RWPE2 (cell line): ENCODE data around the gene ADAD2.

Experiments used
- ATAC-seq: fragments of 200-7000 bp; cut with Tn5 transposase; 3 replicates; pipeline ENCODE4 v1.9.1; 2021; ENCODE audit warnings: low read depth
- DNase-seq: peaks from one replicate; pipeline ENCODE4 v3.0.0-alpha.2; 2020; ENCODE audit warnings: low spot score
- H3K27ac ChIP-seq: fragments of 450-650 bp; 2 replicates; pipeline ENCODE4 v1.5.1; 2017; ENCODE audit warnings: mild to moderate bottlenecking; ENCODE audit not compliant: poor library complexity, severe bottlenecking
- H3K27me3 ChIP-seq: fragments of 250-450 bp; sonication (Bioruptor Pico); 2 replicates; pipeline ENCODE4 v1.5.1; 2021; ENCODE audit warnings: mild to moderate bottlenecking, moderate library complexity; ENCODE audit not compliant: insufficient read depth, poor library complexity, severe bottlenecking
- H3K36me3 ChIP-seq: fragments of 250-450 bp; sonication (Bioruptor Pico); 2 replicates; pipeline ENCODE4 v1.5.1; 2020; ENCODE audit warnings: low read depth, mild to moderate bottlenecking, moderate library complexity
- H3K4me1 ChIP-seq: fragments of 250-450 bp; sonication (Bioruptor Pico); 2 replicates; pipeline ENCODE4 v1.5.1; 2021; ENCODE audit warnings: mild to moderate bottlenecking, moderate library complexity; ENCODE audit not compliant: insufficient read depth, poor library complexity, severe bottlenecking
- H3K4me3 ChIP-seq: fragments of 250-450 bp; sonication (Bioruptor Pico); 2 replicates; pipeline ENCODE4 v1.5.1; 2021; ENCODE audit warnings: mild to moderate bottlenecking, moderate library complexity; ENCODE audit not compliant: severe bottlenecking
- H3K9me3 ChIP-seq: fragments of 250-450 bp; sonication (Bioruptor Pico); 2 replicates; pipeline ENCODE4 v1.5.1; 2021; ENCODE audit warnings: mild to moderate bottlenecking, moderate library complexity; ENCODE audit not compliant: severe bottlenecking
- TF ChIP-seq, protein P1 (sequence below): fragments of 450-650 bp; IDR thresholded peaks from one replicate; pipeline ENCODE4 v1.5.1; 2017; ENCODE audit warnings: mild to moderate bottlenecking, moderate library complexity; ENCODE audit not compliant: poor library complexity, severe bottlenecking

The ADAD2 gene

DNA sequence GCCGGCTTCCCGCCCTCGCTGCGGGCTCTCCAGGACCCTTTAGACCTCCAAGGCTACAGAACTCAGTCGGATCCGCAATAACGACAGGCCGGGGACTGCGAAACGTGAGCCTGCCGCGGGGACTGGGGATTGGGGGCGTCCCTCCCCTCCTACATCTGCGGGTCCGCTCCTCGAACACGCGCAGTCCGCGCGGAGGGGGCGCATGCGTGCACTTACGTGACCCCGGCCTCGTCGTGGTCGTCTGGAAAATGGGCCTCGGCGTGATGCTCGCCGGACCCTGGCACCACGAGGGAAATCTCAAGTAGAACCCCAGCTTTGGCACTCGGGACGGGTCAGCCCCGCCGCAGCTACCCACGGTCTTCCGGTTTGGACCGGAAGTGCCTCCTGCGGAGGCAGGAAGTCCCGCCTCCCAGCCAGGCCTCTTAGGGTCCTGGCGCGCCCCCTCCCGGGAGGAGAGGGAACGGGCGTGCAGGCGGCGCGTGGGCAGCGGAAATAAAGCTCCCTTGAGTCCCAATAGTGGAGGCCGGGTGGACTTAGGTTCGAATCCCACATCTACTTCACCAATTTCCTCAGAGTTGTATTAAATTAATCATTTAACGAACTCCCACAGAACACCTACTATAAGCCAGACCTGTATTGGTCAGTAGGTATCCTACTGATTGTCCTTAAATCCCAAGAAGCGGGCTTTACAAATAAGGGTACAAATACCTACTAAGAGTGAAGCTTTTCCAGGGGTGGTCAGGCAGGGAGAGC, 4.1 kb upstream of the ADAD2 start, which contains the start of gene TAF1C:
Gene TAF1C, minus strand, starts transcription at position 373 of the 753 bp plus-strand sequence. CDS start 2,069 bp downstream, outside the sequence.
- H3K27ac ChIP-seq: no peak within 1 kb of the TSS
- peak; percentile 90 for ATAC-seq
- peaks cover 27% of the 10 kb centered on the region for H3K36me3 ChIP-seq

DNA sequence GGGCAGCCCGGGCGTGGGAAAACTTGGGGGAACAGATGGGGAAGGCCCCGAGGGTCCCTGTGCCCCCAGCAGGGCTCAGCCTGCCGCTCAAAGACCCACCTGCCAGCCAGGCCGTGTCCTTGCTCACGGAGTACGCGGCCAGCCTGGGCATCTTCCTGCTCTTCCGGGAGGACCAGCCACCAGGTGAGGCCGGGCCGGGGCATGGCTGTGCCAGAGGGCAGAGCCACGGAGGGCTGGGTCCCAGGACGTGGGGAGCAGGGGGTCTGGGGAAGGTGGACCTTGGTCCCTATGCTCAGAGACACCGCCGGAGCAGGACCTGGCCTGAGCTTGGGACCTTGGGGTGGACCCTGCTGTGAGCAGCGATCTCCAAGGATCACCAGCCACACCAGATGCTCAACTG, 509 bp downstream of the ADAD2 start:
- H3K36me3 ChIP-seq: no peaks in the 10 kb centered on the region
- no peaks in the 10 kb centered on the region for H3K27me3 ChIP-seq
- TF ChIP-seq, protein P1, sequence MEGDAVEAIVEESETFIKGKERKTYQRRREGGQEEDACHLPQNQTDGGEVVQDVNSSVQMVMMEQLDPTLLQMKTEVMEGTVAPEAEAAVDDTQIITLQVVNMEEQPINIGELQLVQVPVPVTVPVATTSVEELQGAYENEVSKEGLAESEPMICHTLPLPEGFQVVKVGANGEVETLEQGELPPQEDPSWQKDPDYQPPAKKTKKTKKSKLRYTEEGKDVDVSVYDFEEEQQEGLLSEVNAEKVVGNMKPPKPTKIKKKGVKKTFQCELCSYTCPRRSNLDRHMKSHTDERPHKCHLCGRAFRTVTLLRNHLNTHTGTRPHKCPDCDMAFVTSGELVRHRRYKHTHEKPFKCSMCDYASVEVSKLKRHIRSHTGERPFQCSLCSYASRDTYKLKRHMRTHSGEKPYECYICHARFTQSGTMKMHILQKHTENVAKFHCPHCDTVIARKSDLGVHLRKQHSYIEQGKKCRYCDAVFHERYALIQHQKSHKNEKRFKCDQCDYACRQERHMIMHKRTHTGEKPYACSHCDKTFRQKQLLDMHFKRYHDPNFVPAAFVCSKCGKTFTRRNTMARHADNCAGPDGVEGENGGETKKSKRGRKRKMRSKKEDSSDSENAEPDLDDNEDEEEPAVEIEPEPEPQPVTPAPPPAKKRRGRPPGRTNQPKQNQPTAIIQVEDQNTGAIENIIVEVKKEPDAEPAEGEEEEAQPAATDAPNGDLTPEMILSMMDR: no peak
- ATAC-seq: no peak
- no peak overlapping the region for H3K27ac ChIP-seq
- no peaks in the 10 kb centered on the region for H3K9me3 ChIP-seq
- H3K4me1 ChIP-seq: peaks cover under 1% of the 10 kb centered on the region
- H3K4me3 ChIP-seq: no peak overlapping the region
- no peak for DNase-seq

More for the DNA sequence above, 4.1 kb upstream of the ADAD2 start, which contains the start of gene TAF1C:
- no peaks in the 10 kb centered on the region for H3K9me3 ChIP-seq
- peak; percentile 79 for DNase-seq
- TF ChIP-seq, protein P1: peak; percentile 98
- H3K27me3 ChIP-seq: no peaks in the 10 kb centered on the region
- H3K4me3 ChIP-seq: peak within 1 kb of the TSS; percentile 74
- H3K4me1 ChIP-seq: no peaks in the 10 kb centered on the region

DNA sequence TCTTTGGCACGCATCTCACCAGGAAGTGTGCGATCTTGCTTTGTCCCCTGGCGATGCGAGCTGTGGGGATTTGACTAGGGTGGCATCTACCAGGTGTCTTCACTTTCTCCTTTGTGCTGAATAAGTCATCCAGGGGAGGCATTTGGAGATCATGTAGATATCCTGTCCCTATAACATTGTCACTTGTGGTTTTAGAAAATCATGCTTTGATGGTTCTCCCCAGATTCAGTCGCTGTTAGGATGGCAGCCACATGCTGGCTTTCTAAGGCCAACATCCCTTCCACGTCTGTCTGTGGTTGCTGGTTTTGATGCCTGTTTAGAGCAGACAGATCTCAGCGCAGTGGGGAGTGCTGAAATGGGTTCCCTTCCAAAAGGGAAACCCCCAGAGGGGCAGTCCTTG, 2.5 kb downstream of the ADAD2 start:
- H3K4me1 ChIP-seq: peaks cover 10% of the 10 kb centered on the region
- DNase-seq (no peak), ATAC-seq (no peak)
- no peak overlapping the region for H3K27ac ChIP-seq
- H3K27me3 ChIP-seq: no peaks in the 10 kb centered on the region
- no peaks in the 10 kb centered on the region for H3K9me3 ChIP-seq
- H3K4me3 ChIP-seq: no peak overlapping the region
- no peaks in the 10 kb centered on the region for H3K36me3 ChIP-seq
- TF ChIP-seq, protein P1: no peak

DNA sequence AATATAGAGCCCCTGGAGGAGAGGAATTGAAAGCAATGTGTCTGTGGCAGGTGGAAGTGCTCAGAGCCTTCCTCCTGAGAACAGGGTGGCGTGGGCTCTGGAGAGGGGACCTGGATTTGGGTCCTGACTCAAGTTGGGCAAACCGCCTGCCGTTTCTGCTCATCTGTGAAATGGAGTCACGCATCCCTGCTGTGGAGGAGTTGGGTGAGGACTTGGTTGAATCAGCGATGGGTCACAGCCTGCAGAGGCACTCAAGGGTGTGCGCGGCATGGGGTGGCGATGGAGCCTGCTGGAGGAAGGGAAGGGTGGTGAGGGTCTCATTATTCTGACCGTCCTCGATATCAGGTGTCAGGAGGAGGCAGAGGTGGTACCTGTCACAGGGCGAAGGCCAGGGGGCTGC, 3.1 kb downstream of the ADAD2 start:
- no peak overlapping the region for H3K27ac ChIP-seq
- DNase-seq: no peak
- H3K9me3 ChIP-seq: no peaks in the 10 kb centered on the region
- H3K4me3 ChIP-seq: no peak overlapping the region
- no peak for ATAC-seq
- H3K36me3 ChIP-seq: no peaks in the 10 kb centered on the region
- TF ChIP-seq, protein P1: no peak
- H3K27me3 ChIP-seq: no peaks in the 10 kb centered on the region
- peaks cover 10% of the 10 kb centered on the region for H3K4me1 ChIP-seq

DNA sequence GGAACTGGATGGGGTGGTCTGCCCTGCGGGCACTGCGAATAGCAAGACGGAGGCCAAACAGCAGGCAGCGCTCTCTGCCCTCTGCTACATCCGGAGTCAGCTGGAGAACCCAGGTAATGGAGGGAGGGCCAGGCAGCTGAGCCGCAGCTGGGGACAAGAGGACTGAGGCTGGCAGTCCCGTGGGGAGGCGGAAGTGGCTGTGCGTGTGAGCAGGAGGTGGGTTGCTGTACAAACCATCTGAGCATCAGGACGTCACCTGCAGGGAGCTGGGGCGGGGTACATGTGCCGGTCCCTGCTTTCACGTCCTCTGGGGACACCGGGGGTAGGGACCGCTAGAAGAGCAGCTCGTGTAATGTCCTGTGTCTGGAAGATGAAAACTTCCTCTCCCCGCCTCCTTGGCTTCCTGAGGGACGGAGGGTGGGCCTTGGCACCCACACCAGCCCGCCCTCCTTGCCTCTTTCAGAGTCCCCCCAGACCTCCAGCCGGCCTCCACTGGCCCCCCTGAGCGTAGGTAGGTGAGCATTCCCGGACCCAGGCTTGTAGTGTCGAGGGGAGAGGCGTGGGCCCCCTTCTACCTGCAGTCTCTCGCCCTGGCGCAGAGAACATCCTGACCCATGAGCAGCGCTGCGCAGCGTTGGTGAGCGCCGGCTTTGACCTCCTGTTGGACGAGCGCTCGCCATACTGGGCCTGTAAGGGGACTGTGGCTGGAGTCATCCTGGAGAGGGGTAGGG, 3.7 kb downstream of the ADAD2 start:
- Histone ChIP-seq H3K36me3 (no peaks in the 10 kb centered on the region), H3K9me3 (no peaks in the 10 kb centered on the region), H3K4me3 (no peak overlapping the region), H3K4me1 (peaks cover 10% of the 10 kb centered on the region), H3K27me3 (no peaks in the 10 kb centered on the region), H3K27ac (no peak overlapping the region)
- TF ChIP-seq, protein P1: no peak
- ATAC-seq (no peak), DNase-seq (no peak)
